CD14-positive monocyte (primary cell): ENCODE measurements around the gene BIK. TPM values are rescaled to one million over a fixed set of nuclear protein-coding genes. Genes with fewer than 3 reads are reported as not detected.

Experiments
- DNase-seq, 3 donors: peaks; one replicate each; pipeline ENCODE4 v3.0.0-alpha.2; 2011 to 2022
- H2AFZ ChIP-seq: 2 replicates; pipeline ENCODE4 v1.6.0; 2012; ENCODE audit warnings: mild to moderate bottlenecking, low read depth, low read length, inconsistent platforms; ENCODE audit not compliant: insufficient read depth, poor library complexity, severe bottlenecking
- H3K27ac ChIP-seq, 2 donors: 1 replicate in 1 of 2; 2 replicates in 1 of 2; pipeline ENCODE4 v1.5.1; 2012 to 2013; ENCODE audit warnings: low read length in 2 of 2, control low read depth in 1 of 2, inconsistent platforms in 1 of 2, low read depth in 1 of 2, mild to moderate bottlenecking in 1 of 2
- H3K27me3 ChIP-seq, 2 donors: one replicate each; pipeline versions ENCODE4 v1.6.0 to v1.6.1; 2011 to 2013; ENCODE audit warnings: low read length in 2 of 2; ENCODE audit not compliant: control insufficient read depth in 2 of 2, insufficient read depth in 2 of 2
- H3K36me3 ChIP-seq, 2 donors: replicated peaks in 1 of 2; 1 replicate in 1 of 2; 2 replicates in 1 of 2; pipeline versions ENCODE4 v1.5.1 to v1.6.1; 2012 to 2013; ENCODE audit warnings: low read length in 2 of 2, control low read depth in 1 of 2, inconsistent platforms in 1 of 2, mild to moderate bottlenecking in 1 of 2; ENCODE audit not compliant: insufficient read depth in 2 of 2, control insufficient read depth in 1 of 2
- H3K4me1 ChIP-seq, 2 donors: 1 replicate in 1 of 2; 2 replicates in 1 of 2; pipeline versions ENCODE4 v1.5.1 to v1.6.1; 2012 to 2013; ENCODE audit warnings: low read length in 2 of 2, control low read depth in 1 of 2, inconsistent platforms in 1 of 2, mild to moderate bottlenecking in 1 of 2, moderate library complexity in 1 of 2; ENCODE audit not compliant: insufficient read depth in 2 of 2, control insufficient read depth in 1 of 2
- H3K4me2 ChIP-seq: replicated peaks from 2 replicates; pipeline ENCODE3; 2012; ENCODE audit warnings: low read length, moderate library complexity, mild to moderate bottlenecking; ENCODE audit not compliant: poor library complexity, severe bottlenecking; ENCODE audit errors: extremely low read depth
- H3K4me3 ChIP-seq, 3 experiments: fragments of 200-600 bp in 1 of 3; sonication (generic) in 1 of 3; replicated peaks in 1 of 3; 1 replicate in 2 of 3; 2 replicates in 1 of 3; pipeline ENCODE4 v1.5.1; 2011 to 2013; ENCODE audit warnings: low read length in 3 of 3, mild to moderate bottlenecking in 3 of 3, control low read depth in 2 of 3, low read depth in 2 of 3, inconsistent platforms in 1 of 3, moderate library complexity in 1 of 3
- H3K79me2 ChIP-seq: 2 replicates; pipeline ENCODE4 v1.6.0; 2012; ENCODE audit warnings: mild to moderate bottlenecking, control low read depth, inconsistent platforms, low read length, moderate library complexity; ENCODE audit not compliant: insufficient read depth
- H3K9ac ChIP-seq: 2 replicates; pipeline ENCODE4 v1.6.0; 2017; ENCODE audit warnings: low read length, mild to moderate bottlenecking; ENCODE audit not compliant: insufficient read depth, poor library complexity, severe bottlenecking
- H3K9me3 ChIP-seq, 2 donors: replicated peaks in 1 of 2; 1 replicate in 1 of 2; 2 replicates in 1 of 2; pipeline versions ENCODE4 v1.5.1 to v1.6.1; 2012 to 2013; ENCODE audit warnings: low read length in 2 of 2, control low read depth in 1 of 2; ENCODE audit not compliant: control insufficient read depth in 1 of 2, insufficient read depth in 1 of 2
- H4K20me1 ChIP-seq: 2 replicates; pipeline ENCODE4 v1.6.0; 2012; ENCODE audit warnings: mild to moderate bottlenecking, low read length, control low read depth, moderate library complexity; ENCODE audit not compliant: insufficient read depth
- H3K27ac Mint-ChIP-seq, 7 donors: one replicate each; pipeline ENCODE4 v1.8.0; 2020; ENCODE audit warnings: mild to moderate bottlenecking in 7 of 7, mixed read lengths in 7 of 7, moderate library complexity in 6 of 7, inconsistent platforms in 2 of 7
- H3K27me3 Mint-ChIP-seq, 3 donors: one replicate each; pipeline ENCODE4 v1.8.0; 2021 to 2022; ENCODE audit warnings: low read depth in 3 of 3, mild to moderate bottlenecking in 3 of 3, mixed read lengths in 3 of 3, moderate library complexity in 3 of 3, inconsistent platforms in 1 of 3
- H3K36me3 Mint-ChIP-seq, 2 donors: one replicate each; pipeline ENCODE4 v1.8.0; 2020; ENCODE audit warnings: mixed read lengths in 2 of 2, inconsistent platforms in 1 of 2, mild to moderate bottlenecking in 1 of 2
- H3K4me1 Mint-ChIP-seq: one replicate; pipeline ENCODE4 v1.8.0; 2020; ENCODE audit warnings: mild to moderate bottlenecking, mixed read lengths
- H3K4me3 Mint-ChIP-seq, 2 donors: one replicate each; pipeline ENCODE4 v1.8.0; 2020; ENCODE audit warnings: mild to moderate bottlenecking in 2 of 2, mixed read lengths in 2 of 2, moderate library complexity in 1 of 2
- H3K9me3 Mint-ChIP-seq, 7 donors: one replicate each; pipeline ENCODE4 v1.8.0; 2020 to 2022; ENCODE audit warnings: mixed read lengths in 7 of 7, mild to moderate bottlenecking in 6 of 7, moderate library complexity in 6 of 7, inconsistent platforms in 2 of 7
- CTCF ChIP-seq: fragments of 200-600 bp; IDR thresholded peaks from one replicate; pipeline ENCODE4 v1.8.0; 2022; ENCODE audit warnings: antibody characterized with exemption, mild to moderate bottlenecking
- WGBS: methylation state at CpG from one replicate; pipeline ENCODE4 v1.1.5; 2013; ENCODE audit warnings: missing lambda C conversion rate; ENCODE audit not compliant: insufficient coverage; 5-methylcytosine and 5-hydroxymethylcytosine counted together
- intact Hi-C, 2 donors: fragments of 100-400 bp; cut with micrococcal nuclease; formaldehyde crosslinking; loops; one replicate each; pipeline versions ENCODE4 v1.15.0 to v1.15.1; 2023
- polyA plus RNA-seq, 3 donors: library from polyadenylated mRNA; depleted of rRNA in 1 of 3; unstranded in 2 of 3; stranded (reverse) in 1 of 3; fragments of 300-500 nt in 2 of 3; fragments of >200 nt in 1 of 3; fragmentation: Illumina TruSeq in 2 of 3; gene quantifications; 1 replicate in 2 of 3; 2 replicates in 1 of 3; pipeline ENCODE4 v1.2.3, GENCODE V29; 2012 to 2021

The BIK gene
- polyA plus RNA-seq, 3 donors: 0.96 to 3.1 (median 3.1) TPM

- Histone ChIP-seq H3K4me1 (no peaks in the 10 kb centered on the region), H3K36me3 (peaks cover 6 to 13% of the 10 kb centered on the region in 2 donors), H3K4me2 (no peak overlapping the region), H3K9me3 (no peaks in the 10 kb centered on the region), H4K20me1 (no peaks in the 10 kb centered on the region), H3K4me3 (no peak overlapping the region), H3K9ac (no peak overlapping the region), H3K27ac (no peak overlapping the region), H3K27me3 (no peaks in the 10 kb centered on the region), H2AFZ (no peak overlapping the region), H3K79me2 (no peaks in the 10 kb centered on the region)
- no peak overlapping the region for H3K4me3 Mint-ChIP-seq
- no peaks in the 10 kb centered on the region for H3K9me3 Mint-ChIP-seq
- no peaks in the 10 kb centered on the region for H3K4me1 Mint-ChIP-seq
- intact Hi-C loops: no loop called here
- no peak for TF ChIP-seq CTCF
- peaks cover 23 to 44% of the 10 kb centered on the region in 2 donors for H3K36me3 Mint-ChIP-seq
- no peak for DNase-seq
- H3K27ac Mint-ChIP-seq: no peak overlapping the region
- WGBS: 98% methylated on average over 6 of the region's 11 CpGs
- H3K27me3 Mint-ChIP-seq: peaks cover 0 to 2% (median 0%) of the 10 kb centered on the region in 3 donors
Observed at GRCh38 chr22:43066844-43067385, 43.6 kb upstream of the BIK start.

- Mint-ChIP-seq H3K4me3 (no peak overlapping the region), H3K27me3 (peaks cover 0 to 2% (median 0%) of the 10 kb centered on the region in 3 donors), H3K36me3 (peaks cover 2 to 13% of the 10 kb centered on the region in 2 donors), H3K4me1 (peaks cover 4% of the 10 kb centered on the region), H3K27ac (no peak overlapping the region), H3K9me3 (no peaks in the 10 kb centered on the region)
- intact Hi-C loops: no loop called here
- H4K20me1 ChIP-seq: no peaks in the 10 kb centered on the region
- no peaks in the 10 kb centered on the region for H3K27me3 ChIP-seq
- DNase-seq: no peak
- H3K4me2 ChIP-seq: no peak overlapping the region
- no peak overlapping the region for H3K4me3 ChIP-seq
- WGBS: 95% methylated on average over 13 of the region's 20 CpGs
- no peaks in the 10 kb centered on the region for H3K79me2 ChIP-seq
- no peak overlapping the region for H3K27ac ChIP-seq
- no peak overlapping the region for H2AFZ ChIP-seq
- peaks cover 0 to 4% of the 10 kb centered on the region in 2 donors for H3K36me3 ChIP-seq
- TF ChIP-seq CTCF: no peak
- H3K9ac ChIP-seq: no peak overlapping the region
- H3K4me1 ChIP-seq: no peaks in the 10 kb centered on the region
- H3K9me3 ChIP-seq: no peaks in the 10 kb centered on the region
Observed at GRCh38 chr22:43077121-43077877, 33.3 kb upstream of the BIK start.
